UCSD-AML1 (cell line): ENCODE data around the gene NFATC3.
"Not testable (repeated sequence)": the region's sequence is repeated elsewhere in the genome, so short reads cannot be mapped to it uniquely, and the experiment has no call there.

Source experiments
- DNase-seq: peaks from one replicate; lab custom pipeline; 2025; ENCODE audit not compliant: unreplicated experiment; lab: John Stamatoyannopoulos, UW

NFATC3 gene

DNA sequence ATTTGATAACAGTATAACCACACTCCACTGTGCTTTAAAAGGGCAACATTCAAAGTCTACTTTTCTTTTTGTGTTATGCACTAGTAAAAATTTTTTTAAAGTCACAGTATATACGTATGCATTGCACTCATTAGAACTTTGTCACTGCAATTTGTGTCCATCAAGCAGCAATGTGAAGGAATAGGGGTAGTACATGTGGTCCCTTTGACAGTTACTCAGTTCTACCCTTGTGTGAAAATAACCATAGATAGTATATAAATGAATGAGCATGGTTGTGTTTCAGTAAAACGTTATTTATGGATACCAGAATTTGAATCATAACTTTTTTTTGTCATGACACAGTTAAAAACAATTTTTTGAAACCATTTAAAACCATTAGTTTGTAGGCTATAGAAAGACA is 30.7 kb downstream of the NFATC3 start:
- DNase-seq, result no peak

DNA sequence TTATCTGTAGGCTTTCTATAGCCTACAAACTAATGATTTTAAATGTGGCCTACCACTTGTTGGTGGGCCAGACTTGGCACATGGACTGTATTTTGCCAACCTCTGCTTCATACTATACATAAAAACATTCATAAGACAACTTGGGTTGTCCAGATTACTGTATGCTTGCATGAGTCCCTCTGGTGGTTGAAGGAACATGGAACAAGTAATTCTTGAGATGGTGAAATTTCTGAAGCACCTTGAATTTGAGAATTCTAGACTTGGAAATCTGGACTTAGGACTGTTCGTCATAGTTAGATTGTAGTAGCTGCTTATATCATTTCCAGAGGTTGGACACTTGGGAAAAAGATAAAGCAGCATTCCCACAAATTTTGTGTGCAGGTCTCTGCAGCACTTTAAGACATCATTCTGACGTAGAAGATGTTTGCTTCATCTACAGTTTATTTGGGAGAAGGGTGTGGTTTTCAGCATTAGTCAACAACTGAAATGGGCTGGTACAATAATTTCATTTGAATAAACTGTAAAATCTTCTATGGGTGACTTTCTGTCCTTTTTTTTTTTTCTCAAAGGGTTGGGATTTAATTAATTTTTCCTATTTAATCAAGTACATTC is 31.2 kb downstream of the NFATC3 start:
- DNase-seq, result no peak

DNA sequence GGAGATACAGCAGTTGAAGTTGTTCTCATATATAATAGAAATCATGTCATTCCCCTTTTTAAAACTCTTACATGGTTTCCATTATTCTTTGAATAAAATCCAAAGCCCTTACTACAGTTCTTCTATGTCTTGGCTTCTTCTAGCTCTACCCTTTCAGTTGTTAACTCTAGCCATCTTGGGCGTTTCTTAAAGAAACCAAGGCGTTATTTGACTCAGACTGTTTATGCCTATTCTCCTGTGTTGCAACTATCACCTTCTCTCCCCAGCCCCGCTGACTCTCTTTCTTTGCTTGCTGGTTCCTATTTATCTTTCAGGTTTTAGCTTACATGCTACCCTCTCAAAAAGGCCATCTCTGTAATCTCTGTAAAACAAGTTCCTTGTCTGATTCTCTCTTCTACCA is 32.7 kb downstream of the NFATC3 start:
- no peak for DNase-seq

DNA sequence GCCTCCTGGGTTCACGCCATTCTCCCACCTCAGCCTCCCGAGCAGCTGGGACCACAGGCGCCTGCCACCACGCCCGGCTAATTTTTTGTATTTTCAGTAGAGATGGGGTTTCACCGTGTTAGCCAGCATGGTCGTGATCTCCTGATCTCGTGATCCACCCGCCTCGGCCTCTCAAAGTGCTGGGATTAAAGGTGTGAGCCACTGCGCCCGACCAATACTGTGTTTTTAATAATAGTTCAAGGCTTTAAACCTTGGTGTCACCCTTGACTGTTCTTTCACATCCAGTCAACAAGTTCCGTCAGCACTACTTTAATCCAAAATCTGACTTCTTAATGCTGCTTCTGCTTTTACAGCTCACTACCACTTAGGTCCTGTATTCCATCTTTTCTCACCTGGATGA is 33.8 kb downstream of the NFATC3 start:
- not testable (repeated sequence) for DNase-seq

DNA sequence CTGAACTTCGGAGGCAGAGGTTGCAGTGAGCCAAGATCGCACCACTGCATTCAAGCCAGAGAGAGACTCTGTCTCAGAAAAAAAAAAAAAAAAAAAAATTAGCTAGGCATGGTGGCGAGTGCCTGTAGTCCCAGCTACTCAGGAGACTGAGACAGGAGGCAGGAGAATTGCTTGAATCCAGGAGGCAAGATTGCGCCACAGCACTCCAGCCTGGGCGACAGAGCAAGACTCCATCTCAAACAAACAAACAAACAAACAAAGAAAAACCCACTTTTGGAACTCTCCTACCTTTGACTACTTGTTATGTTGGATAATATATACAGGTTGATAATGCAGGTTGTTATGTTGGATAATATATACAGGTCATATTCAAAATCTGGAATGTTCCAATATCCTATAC is 35.3 kb downstream of the NFATC3 start:
- not testable (repeated sequence) for DNase-seq

DNA sequence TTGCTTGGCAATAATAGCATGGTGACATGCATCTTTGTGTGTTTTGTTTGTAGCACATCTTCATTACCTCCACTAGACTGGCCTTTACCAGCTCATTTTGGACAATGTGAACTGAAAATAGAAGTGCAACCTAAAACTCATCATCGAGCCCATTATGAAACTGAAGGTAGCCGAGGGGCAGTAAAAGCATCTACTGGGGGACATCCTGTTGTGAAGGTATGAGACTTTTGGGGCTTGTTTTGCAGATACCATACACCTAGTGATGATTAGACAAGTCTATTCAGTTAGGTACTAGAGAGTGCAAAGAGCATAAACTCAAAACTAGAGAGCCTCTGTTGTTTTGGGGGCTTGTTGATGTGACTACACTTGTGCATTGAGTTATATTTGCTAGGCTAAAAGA is 41.2 kb downstream of the NFATC3 start:
- DNase-seq, result no peak

DNA sequence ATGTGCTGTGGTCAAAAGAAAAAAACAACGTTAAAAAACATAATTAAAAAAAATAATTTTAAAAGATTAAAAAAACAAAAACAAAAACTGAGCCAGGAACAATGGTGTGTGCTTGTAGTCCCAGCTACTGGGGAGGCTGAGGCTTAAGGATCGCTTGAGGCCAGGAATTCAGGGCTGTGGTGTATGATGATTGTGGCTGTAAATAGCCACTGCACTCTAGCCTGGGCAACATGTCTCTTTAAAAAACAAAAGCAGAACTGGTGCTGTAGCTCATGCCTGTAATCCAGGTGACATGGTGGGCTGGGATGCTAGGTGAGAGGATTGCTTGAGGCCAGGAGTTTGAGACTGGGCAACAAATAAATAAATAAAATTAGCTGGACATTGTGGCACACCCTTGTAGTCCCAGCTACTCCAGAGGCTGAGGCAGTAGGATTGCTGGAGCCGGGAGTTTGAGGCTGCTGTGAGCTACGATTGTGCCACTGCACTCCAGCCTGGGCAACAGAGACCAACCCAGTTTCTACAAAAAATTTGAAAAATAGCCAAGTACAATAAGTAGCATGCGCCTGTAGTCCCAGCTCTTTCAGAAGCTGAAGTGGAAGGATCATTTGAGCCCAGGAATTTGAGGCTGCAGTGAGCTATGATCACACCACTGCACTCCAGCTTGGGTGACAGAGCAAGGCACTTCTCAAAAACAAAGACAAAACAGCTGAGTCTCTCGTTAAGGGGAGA is 43.6 kb downstream of the NFATC3 start:
- no peak for DNase-seq

DNA sequence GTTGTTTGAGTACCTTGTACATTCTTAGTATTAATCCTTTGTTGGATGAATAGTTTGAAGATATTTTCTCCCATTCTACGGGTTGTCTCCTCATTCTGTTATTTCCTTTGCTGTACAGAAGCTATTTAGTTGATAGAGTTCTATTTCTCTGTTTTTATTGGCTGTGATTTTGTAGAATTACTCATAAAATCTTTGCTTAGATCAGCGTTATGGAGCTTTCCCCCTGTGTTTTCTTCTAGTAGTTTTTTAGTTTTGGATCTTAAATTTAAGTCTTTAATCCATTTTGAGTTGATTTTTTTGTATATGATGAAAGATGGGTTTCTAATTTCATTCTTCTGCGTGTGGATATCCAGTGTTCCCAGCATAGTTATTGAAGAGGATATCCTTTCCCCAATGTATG is 45.4 kb downstream of the NFATC3 start:
- DNase-seq, result no peak

DNA sequence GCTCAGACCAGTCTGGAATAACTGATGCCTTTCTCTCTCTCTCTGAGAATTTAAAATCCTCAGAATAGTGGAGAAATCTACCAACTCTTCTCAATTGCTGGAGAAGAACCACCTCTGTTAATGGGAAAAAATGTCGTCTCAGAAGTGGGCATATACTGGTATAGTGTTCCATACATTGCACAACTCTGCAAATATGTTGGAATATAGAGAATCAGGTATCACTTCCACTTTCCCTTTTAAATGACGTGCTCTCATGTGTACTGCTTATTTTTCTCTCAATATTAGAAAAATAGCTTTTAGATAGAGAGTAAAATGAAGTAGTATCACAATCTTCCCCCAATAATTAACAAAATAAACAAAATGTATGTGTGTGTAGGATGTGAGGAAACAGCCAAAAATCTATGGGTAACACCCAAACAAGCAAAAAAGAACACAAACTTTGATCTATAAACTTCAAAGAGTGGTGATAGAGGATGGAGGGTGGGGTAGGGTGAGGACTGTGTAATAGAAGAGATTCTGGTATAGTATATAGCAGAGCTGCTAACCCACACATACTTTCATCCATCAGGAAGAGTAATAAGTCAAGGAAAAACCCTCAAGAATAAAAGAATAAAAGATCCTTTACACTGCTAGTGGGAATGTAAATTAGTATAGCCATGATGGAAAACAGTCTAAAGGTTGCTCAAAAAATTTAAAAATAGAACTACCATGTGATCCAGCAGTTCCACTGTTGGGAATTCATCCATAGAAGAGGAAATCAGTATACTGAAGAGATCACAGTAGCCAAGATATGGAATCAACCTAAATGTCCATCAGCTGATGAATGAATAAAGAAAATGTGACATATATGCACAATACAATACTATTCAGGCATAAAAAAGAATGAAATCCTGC is 46.9 kb downstream of the NFATC3 start:
- no peak for DNase-seq

DNA sequence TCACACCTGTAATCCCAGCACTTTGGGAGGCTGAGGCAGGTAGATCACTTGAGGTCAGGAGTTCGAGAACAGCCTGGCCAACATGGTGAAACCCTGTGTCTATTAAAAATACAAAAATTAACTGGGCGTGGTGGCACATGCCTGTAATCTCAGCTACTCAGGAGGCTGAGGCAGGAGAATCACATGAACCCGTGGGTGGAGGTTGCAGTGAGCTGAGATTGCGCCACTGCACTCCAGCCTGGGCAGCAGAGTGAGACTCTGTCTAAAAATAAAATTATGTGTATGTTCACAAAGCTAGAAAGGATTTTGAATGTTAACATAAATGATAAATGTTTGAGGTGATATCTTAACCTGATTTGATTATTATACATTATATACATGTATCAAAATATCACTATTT is 47.8 kb downstream of the NFATC3 start:
- DNase-seq, result not testable (repeated sequence)

DNA sequence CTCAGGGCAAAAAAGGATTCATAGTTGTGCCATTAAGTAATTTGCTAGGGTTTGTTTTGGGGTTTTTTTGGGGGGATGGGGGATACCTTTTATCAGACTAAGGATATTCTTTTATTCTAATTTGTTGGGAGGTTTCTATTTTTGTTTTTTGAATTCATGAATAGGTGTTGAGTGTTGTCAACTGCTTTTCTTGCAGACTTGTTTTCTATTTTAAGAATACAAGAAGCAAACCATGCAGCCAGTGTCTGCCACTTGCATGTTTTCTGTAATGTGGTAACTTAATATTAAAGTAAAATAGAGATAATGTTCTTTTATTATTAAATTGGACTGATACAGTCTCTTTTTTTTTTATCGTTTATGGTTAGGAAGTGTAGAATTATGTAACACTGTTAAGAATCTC is 49.5 kb downstream of the NFATC3 start:
- no peak for DNase-seq

DNA sequence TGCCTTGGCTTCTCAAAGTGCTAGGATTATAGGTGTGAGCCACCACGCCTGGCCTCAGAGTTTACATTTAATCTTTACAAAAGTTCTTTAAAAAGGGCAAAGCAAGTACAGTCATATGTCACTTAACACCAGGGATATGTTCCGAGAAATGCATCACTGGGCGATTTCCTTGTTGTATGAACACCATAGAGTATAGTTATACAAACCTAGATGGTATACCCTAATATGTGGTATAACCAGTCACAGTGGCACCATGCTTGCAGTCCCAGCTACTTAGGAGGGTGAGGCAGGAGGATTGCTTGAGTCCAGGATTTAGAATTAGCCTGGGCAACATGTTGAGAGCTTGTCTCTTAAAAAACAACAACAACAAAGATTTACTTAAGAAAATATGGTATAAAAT is 51.3 kb downstream of the NFATC3 start:
- no peak for DNase-seq

DNA sequence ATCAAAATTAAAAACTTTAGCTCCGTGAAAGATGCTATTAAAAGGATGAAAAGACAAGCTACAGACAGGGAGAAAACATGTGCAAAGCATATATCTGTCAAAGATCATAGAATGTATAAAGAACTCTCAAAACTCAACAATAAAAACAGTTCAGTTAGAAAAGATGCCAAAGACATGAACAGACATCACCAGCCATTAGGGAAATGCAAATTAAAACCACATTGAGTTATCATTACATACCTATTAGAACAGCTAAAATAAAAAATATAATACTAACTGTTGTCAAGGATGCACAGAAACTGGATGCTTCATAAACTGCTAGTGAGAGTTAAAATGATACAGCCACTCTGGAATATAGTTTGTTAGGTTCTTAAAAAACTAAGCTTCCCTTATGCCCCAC is 58.8 kb downstream of the NFATC3 start:
- no peak for DNase-seq

DNA sequence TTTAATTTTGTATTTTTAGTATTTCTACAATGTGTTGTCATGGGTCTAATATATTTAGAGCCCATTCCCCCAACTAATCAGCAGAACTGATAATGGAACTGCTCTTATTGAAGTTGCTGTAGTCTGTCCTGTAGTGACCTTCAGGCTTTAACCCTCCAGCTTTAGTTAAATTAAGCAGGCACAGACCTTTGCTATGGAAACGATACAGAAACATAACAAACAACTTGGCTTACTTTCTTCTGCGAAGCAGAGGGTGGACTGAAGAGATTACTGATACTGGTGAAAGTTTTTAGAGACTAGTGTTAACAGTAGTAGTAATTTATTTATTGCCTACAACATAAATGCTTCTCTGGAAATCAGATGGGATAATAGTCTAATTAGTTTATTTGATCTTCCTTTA is 61.4 kb downstream of the NFATC3 start:
- DNase-seq, result no peak

DNA sequence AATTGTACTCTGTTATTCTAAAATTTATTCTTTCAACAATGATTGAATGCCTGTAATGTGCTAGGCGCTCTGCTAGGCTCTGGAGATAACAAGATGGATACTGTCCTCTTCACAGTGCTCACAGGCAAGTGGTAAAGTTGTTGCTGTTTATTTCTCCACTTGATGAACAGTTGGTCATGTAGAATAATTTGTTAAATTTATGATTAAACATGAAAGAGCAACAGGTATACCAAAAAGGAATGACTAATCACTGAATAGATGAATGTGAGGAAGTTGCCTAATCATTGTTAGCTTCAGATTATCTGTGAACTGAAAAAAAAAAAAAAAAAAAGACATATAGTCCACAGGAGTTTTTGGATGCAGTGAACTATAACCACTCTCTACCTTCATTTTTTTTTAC is 62.3 kb downstream of the NFATC3 start:
- no peak for DNase-seq

DNA sequence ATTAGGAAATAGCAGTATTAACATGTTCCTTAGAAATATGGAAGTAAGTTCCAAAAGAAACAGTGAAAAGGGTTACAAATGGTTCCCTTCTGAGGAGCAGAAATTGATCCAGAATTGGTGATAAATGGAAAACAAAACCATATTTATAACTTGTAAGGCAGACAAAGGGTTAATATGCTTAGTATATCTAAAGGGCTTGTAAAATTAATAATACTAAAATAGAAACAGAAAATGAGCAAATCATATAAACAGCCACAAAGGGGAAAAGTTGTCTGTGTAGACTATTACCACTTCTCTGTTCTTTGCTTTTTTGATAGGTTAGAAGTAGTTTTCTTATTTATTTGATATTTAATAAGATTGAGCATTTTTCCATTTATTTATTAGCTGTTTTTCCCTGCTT is 64.4 kb downstream of the NFATC3 start:
- DNase-seq, result no peak

DNA sequence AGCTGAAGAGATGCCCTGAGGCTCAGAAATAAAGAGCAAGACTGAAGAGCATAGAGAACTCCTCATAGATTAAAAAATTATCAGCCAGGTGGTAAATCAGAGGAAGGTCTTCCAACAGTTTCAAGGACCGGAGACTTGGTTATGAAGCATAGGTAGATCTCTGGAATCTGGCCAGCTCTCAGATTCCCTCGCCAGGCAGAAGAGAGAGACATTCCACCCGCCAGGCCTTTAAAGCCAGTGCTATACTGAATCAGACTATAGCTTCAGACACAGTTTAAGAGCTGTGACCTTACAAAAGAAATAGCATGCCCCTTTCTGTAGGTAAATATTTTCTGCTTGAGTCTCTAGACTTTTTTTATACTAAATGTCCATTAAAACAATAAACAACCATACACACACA is 70.3 kb downstream of the NFATC3 start:
- DNase-seq, result no peak

DNA sequence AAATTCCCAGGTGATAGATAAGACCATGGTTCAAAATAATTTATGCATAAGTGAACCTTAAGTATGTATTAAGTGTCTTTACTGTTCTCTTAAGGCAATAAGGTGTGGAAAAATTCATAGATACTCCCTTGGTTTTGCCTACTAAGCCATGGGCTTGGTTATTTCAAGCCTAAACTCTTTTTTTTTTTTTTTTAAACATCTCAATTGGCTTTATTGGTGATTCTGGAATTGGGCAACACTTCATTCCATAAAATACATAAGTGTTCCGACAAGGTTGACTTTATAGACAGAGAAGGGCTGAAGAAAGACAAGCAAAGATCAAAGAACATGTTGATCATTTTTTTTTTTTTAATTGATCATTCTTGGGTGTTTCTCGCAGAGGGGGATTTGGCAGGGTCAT is 77.2 kb downstream of the NFATC3 start:
- DNase-seq, result no peak

DNA sequence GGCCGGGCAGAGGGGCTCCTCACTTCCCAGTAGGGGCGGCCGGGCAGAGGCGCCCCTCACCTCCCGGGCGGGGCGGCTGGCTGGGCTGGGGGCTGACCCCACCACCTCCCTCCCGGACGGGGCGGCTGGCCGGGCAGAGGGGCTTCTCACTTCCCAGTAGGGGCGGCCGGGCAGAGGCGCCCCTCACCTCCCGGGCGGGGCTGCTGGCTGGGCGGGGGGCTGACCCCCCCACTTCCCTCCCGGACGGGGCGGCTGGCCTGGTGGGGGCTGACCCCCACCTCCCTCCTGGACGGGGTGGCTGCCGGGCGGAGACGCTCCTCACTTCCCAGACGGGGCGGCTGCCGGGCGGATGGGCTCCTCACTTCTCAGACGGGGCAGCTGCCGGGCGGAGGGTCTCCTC is 78.1 kb downstream of the NFATC3 start:
- DNase-seq, result not testable (repeated sequence)

DNA sequence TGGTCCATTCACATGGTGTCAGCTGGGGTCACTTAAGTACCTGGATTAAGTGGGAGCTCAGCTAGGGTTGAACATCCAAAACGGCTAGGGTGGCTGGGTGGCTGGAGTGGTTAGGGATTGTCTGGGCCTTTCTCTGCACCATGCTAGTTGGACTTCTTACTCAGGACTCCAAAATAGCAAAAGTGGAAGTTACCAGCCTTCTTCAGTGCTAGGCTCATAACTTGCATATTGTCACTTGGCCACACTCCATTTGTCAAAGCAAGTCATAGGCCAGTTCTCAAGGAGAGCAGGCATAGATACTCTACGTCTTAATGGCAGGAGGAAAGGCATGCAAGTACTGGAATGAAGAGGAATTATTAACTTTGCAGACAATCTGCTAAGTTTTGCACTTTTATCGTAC is 81.1 kb downstream of the NFATC3 start:
- DNase-seq, result no peak

DNA sequence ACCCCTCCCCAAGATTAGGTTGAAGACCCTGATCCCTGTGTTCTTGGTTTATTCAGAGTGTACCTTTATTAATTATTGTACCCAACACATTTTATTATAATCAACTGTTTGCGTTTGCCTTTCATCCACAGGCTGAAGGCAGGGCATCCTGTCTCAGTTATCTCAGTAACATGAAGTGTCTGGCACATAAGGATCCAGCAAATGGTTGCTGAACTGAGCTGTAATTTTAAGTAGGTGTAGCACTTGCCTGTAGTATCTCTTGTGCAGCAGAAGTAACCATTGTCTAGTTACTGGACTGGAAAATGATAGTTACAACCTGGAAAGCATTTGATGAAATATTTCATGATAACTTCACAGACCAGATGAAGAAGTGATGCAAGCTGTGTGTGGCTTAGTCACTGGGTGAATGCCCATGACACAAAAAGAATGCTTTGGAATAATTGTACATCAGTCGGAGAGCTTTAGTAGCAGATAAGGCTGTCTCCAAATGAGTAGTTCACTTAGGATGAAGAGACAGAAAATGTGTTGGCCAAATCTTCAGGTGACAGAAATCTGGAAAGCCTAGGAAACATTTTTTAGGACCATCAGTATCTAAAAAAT is 94.1 kb downstream of the NFATC3 start:
- DNase-seq, result no peak

DNA sequence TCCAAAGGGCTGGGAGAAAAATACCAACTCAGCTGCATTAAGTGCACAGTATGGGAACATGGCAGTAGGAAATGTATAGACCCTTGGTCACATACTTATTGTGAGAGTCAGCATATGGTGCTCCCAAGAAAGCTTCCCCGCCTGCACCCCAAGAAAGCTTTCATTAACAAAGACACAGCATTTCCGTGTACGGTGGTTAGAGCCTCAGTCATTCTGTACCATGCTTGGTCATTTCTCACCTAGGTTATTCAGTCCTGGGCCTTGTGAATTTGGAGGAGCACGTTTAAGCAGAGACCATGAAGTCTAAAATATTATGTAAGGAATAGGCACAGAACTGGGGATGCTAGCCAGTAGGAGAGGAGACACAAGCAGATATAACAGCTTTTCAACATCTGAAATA is 94.7 kb downstream of the NFATC3 start:
- DNase-seq, result no peak
